Sigmoid colon (tissue), 4 donors: Measurements from ENCODE around the gene ELP6.

Experiments used
- EP300 ChIP-seq, 4 donors: sonication (generic); formaldehyde crosslinking; IDR thresholded peaks; one replicate each; pipeline ENCODE4 v1.6.1; 2017; ENCODE audit warnings: antibody characterized with exemption in 4 of 4
- POLR2A ChIP-seq, 2 donors: fragments of 450-650 bp; IDR thresholded peaks; one replicate each; pipeline ENCODE4 v1.6.1; 2016; ENCODE audit warnings: antibody characterized with exemption in 2 of 2, mild to moderate bottlenecking in 2 of 2, moderate library complexity in 2 of 2
- POLR2AphosphoS5 ChIP-seq, 4 donors: sonication (generic); formaldehyde crosslinking; IDR thresholded peaks; one replicate each; pipeline ENCODE4 v1.6.1; 2017; ENCODE audit warnings: antibody characterized with exemption in 4 of 4
- TF ChIP-seq, protein P1 (sequence below), 4 experiments: fragments of 450-650 bp in 3 of 4; fragments of 200-600 bp in 1 of 4; IDR thresholded peaks; one replicate each; pipeline ENCODE4 v1.5.1; 2016 to 2019; ENCODE audit warnings: antibody characterized with exemption in 4 of 4, mild to moderate bottlenecking in 3 of 4, moderate library complexity in 2 of 4

DNA sequence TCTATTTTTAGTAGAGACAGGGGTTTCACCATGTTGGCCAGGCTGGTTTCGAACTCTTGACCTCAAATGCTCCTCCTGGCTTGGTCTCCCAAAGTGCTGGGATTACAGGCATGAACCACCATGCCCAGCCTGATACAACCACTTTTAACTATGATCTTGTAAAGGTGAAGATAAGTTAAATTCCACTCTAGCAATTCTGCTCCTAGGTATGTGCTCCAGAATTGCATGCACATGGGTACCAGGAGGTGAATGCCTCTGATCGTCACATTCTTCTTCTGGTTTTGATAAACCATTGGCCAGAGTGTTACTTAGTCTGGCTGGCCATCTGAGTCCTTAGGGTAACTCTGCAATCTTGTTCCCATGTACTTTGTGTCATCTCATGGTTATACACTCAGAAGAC lies 42.8 kb upstream of the ELP6 start:
- TF ChIP-seq, protein P1, sequence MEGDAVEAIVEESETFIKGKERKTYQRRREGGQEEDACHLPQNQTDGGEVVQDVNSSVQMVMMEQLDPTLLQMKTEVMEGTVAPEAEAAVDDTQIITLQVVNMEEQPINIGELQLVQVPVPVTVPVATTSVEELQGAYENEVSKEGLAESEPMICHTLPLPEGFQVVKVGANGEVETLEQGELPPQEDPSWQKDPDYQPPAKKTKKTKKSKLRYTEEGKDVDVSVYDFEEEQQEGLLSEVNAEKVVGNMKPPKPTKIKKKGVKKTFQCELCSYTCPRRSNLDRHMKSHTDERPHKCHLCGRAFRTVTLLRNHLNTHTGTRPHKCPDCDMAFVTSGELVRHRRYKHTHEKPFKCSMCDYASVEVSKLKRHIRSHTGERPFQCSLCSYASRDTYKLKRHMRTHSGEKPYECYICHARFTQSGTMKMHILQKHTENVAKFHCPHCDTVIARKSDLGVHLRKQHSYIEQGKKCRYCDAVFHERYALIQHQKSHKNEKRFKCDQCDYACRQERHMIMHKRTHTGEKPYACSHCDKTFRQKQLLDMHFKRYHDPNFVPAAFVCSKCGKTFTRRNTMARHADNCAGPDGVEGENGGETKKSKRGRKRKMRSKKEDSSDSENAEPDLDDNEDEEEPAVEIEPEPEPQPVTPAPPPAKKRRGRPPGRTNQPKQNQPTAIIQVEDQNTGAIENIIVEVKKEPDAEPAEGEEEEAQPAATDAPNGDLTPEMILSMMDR (IDR thresholded peaks at IDR 0.05) = no peak
- no peak for TF ChIP-seq POLR2A (IDR thresholded peaks at IDR 0.05)
- no peak for TF ChIP-seq POLR2AphosphoS5 (IDR thresholded peaks at IDR 0.05)
- TF ChIP-seq EP300 (IDR thresholded peaks at IDR 0.05) = no peak
